Naive thymus-derived CD8-positive, alpha-beta T cell (primary cell): ENCODE measurements around the gene ABHD12. TPM values are rescaled to one million over a fixed set of nuclear protein-coding genes. Genes with fewer than 3 reads are reported as not detected.

Experiments used
- ATAC-seq, 2 donors: fragments of 150-1000 bp; cut with Tn5 transposase in 1 of 2; sonication (Bioruptor Pico), chemical (Tn5 transposase) in 1 of 2; 1 replicate in 1 of 2; 2 replicates in 1 of 2; pipeline ENCODE4 v1.10.0; 2021; ENCODE audit warnings: mild to moderate bottlenecking in 2 of 2, moderate library complexity in 2 of 2
- POLR2A ChIA-PET: fragments of 350-600 bp; sonication (Branson Sonifier 250); formaldehyde crosslinking; loops from one replicate; lab custom pipeline; 2021; ENCODE audit warnings: antibody characterized with exemption; lab: Charles Lee
- DNase-seq, 10 donors: peaks; one replicate each; pipeline versions ENCODE4 v3.0.0 to v3.0.0-alpha.2; 2020 to 2022
- H3K27ac Mint-ChIP-seq, 10 donors: one replicate each; pipeline ENCODE4 v1.8.0; 2020 to 2022; ENCODE audit warnings: mild to moderate bottlenecking in 10 of 10, mixed read lengths in 10 of 10, moderate library complexity in 4 of 10, inconsistent platforms in 1 of 10
- H3K27me3 Mint-ChIP-seq, 5 donors: one replicate each; pipeline ENCODE4 v1.8.0; 2021 to 2022; ENCODE audit warnings: mixed read lengths in 5 of 5
- H3K36me3 Mint-ChIP-seq, 3 donors: one replicate each; pipeline ENCODE4 v1.8.0; 2020 to 2022; ENCODE audit warnings: mixed read lengths in 3 of 3, mild to moderate bottlenecking in 2 of 3, inconsistent platforms in 1 of 3
- H3K4me1 Mint-ChIP-seq, 4 donors: one replicate each; pipeline ENCODE4 v1.8.0; 2021 to 2022; ENCODE audit warnings: mixed read lengths in 4 of 4
- H3K4me3 Mint-ChIP-seq, 10 donors: one replicate each; pipeline ENCODE4 v1.8.0; 2020 to 2022; ENCODE audit warnings: mild to moderate bottlenecking in 10 of 10, mixed read lengths in 10 of 10, moderate library complexity in 6 of 10, inconsistent platforms in 1 of 10
- H3K9me3 Mint-ChIP-seq, 9 donors: one replicate each; pipeline ENCODE4 v1.8.0; 2020 to 2022; ENCODE audit warnings: mixed read lengths in 9 of 9, mild to moderate bottlenecking in 3 of 9, inconsistent platforms in 1 of 9, moderate library complexity in 1 of 9
- polyA plus RNA-seq, 3 donors: library from polyadenylated mRNA; unstranded; fragments of 300-500 nt; fragmentation: Illumina TruSeq; gene quantifications; one replicate each; pipeline ENCODE4 v1.2.3, GENCODE V29; 2021
- total RNA-seq, 8 experiments: library from RNA in 2 of 8; stranded (reverse) in 2 of 8; gene quantifications; one replicate each; pipeline ENCODE4 v1.2.3 and lab custom pipeline; 2021 to 2026

Gene ABHD12
- total and polyA plus RNA-seq, 5 experiments from 2014 or later: 20.8 to 28.9 (median 24.6) TPM

GRCh38 chr20:25258476-25258805 lies 132.2 kb downstream of the ABHD12 start:
- Mint-ChIP-seq H3K27me3 (no peaks in the 10 kb centered on the region), H3K4me3 (peak overlapping the region in 7 of 10 donors; percentile 14 to 85 (median 80)), H3K4me1 (peaks cover 43 to 80% (median 71%) of the 10 kb centered on the region in 4 donors), H3K9me3 (peaks cover 0 to 4% (median 0%) of the 10 kb centered on the region in 9 donors), H3K36me3 (peaks cover 0 to 13% (median 3%) of the 10 kb centered on the region in 3 donors), H3K27ac (peak overlapping the region; percentile 87 to 97 (median 94))
- DNase-seq: no peak
- POLR2A ChIA-PET: interaction anchor here (1.1 to 3.3 kb wide), 5 partner anchors 10 to 201 kb away, joined by 4 to 61 read pairs (median 8); partner anchors contain the start of genes ACSS1 and PYGB
- no peak for ATAC-seq

GRCh38 chr20:25257756-25258475 lies 132.7 kb downstream of the ABHD12 start:
- ATAC-seq: no peak
- peaks cover 0 to 4% (median 0%) of the 10 kb centered on the region in 9 donors for H3K9me3 Mint-ChIP-seq
- POLR2A ChIA-PET: interaction anchor here (1.1 to 2.6 kb wide), 4 partner anchors 10 to 200 kb away, joined by 4 to 9 read pairs (median 6); partner anchors contain the start of genes ACSS1 and PYGB
- peak overlapping the region; percentile 87 to 97 (median 94) for H3K27ac Mint-ChIP-seq
- no peak for DNase-seq
- peak overlapping the region in 5 of 10 donors; percentile 14 to 83 (median 22) for H3K4me3 Mint-ChIP-seq
- no peaks in the 10 kb centered on the region for H3K27me3 Mint-ChIP-seq
- H3K36me3 Mint-ChIP-seq: peaks cover 0 to 14% (median 3%) of the 10 kb centered on the region in 3 donors
- peaks cover 40 to 78% (median 70%) of the 10 kb centered on the region in 4 donors for H3K4me1 Mint-ChIP-seq

- peaks cover 0 to 4% (median 0%) of the 10 kb centered on the region in 9 donors for H3K9me3 Mint-ChIP-seq
- DNase-seq: no peak
- peaks cover 0 to 16% (median 3%) of the 10 kb centered on the region in 3 donors for H3K36me3 Mint-ChIP-seq
- H3K4me3 Mint-ChIP-seq: peak overlapping the region in 3 of 10 donors; percentile 10 to 42 (median 20)
- peaks cover 40 to 86% (median 77%) of the 10 kb centered on the region in 4 donors for H3K4me1 Mint-ChIP-seq
- H3K27me3 Mint-ChIP-seq: no peaks in the 10 kb centered on the region
- H3K27ac Mint-ChIP-seq: peak overlapping the region; percentile 54 to 96 (median 90)
- ATAC-seq: no peak
- POLR2A ChIA-PET: interaction anchor here (1.1 to 2.6 kb wide), 4 partner anchors 9 to 192 kb away, joined by 3 to 9 read pairs (median 6); partner anchors contain the start of gene PYGB
These were observed 133.5 kb downstream of the ABHD12 start for GRCh38 chr20:25257130-25257529.

- no peaks in the 10 kb centered on the region for H3K27me3 Mint-ChIP-seq
- no peaks in the 10 kb centered on the region for H3K9me3 Mint-ChIP-seq
- ATAC-seq (no peak), DNase-seq (no peak)
- POLR2A ChIA-PET: interaction anchor here (0.7 to 2.6 kb wide), 4 partner anchors 57 to 191 kb away, joined by 3 to 9 read pairs (median 4); no protein-coding TSS in a partner anchor
- H3K27ac Mint-ChIP-seq: peak overlapping the region; percentile 54 to 96 (median 88)
- H3K36me3 Mint-ChIP-seq: peaks cover 0 to 12% (median 0%) of the 10 kb centered on the region in 3 donors
- H3K4me1 Mint-ChIP-seq: peaks cover 37 to 86% (median 77%) of the 10 kb centered on the region in 4 donors
- H3K4me3 Mint-ChIP-seq: peak overlapping the region in 2 of 10 donors; percentile 28 to 41
These were observed 134.3 kb downstream of the ABHD12 start for GRCh38 chr20:25256226-25256859.

GRCh38 chr20:25254986-25255680 lies 135.5 kb downstream of the ABHD12 start:
- H3K4me1 Mint-ChIP-seq: peaks cover 38 to 87% (median 77%) of the 10 kb centered on the region in 4 donors
- H3K27ac Mint-ChIP-seq: peak overlapping the region in 9 of 10 donors; percentile 39 to 93 (median 67)
- DNase-seq (peak in 1 of 10 donors; percentile 47), ATAC-seq (no peak)
- no peaks in the 10 kb centered on the region for H3K9me3 Mint-ChIP-seq
- peak overlapping the region in 1 of 10 donors; percentile 20 for H3K4me3 Mint-ChIP-seq
- POLR2A ChIA-PET: no interaction called here
- peaks cover 0 to 10% (median 0%) of the 10 kb centered on the region in 3 donors for H3K36me3 Mint-ChIP-seq
- H3K27me3 Mint-ChIP-seq: no peaks in the 10 kb centered on the region

GRCh38 chr20:25254571-25254970 lies 136.1 kb downstream of the ABHD12 start:
- ATAC-seq: no peak
- no peaks in the 10 kb centered on the region for H3K9me3 Mint-ChIP-seq
- peaks cover 0 to 10% (median 0%) of the 10 kb centered on the region in 3 donors for H3K36me3 Mint-ChIP-seq
- H3K4me1 Mint-ChIP-seq: peaks cover 36 to 87% (median 75%) of the 10 kb centered on the region in 4 donors
- DNase-seq: no peak
- no peak overlapping the region for H3K4me3 Mint-ChIP-seq
- peak overlapping the region in 6 of 10 donors; percentile 4 to 93 (median 54) for H3K27ac Mint-ChIP-seq
- no peaks in the 10 kb centered on the region for H3K27me3 Mint-ChIP-seq
- POLR2A ChIA-PET: no interaction called here

- DNase-seq: no peak
- H3K9me3 Mint-ChIP-seq: no peaks in the 10 kb centered on the region
- H3K27me3 Mint-ChIP-seq: no peaks in the 10 kb centered on the region
- POLR2A ChIA-PET: no interaction called here
- ATAC-seq: no peak
- H3K27ac Mint-ChIP-seq: peak overlapping the region in 2 of 10 donors; percentile 14 to 63
- H3K4me3 Mint-ChIP-seq: no peak overlapping the region
- H3K36me3 Mint-ChIP-seq: peaks cover 0 to 10% (median 0%) of the 10 kb centered on the region in 3 donors
- H3K4me1 Mint-ChIP-seq: peaks cover 35 to 87% (median 75%) of the 10 kb centered on the region in 4 donors
These were observed 136.9 kb downstream of the ABHD12 start for GRCh38 chr20:25253606-25254275.

- Mint-ChIP-seq H3K4me1 (peaks cover 29 to 80% (median 69%) of the 10 kb centered on the region in 4 donors), H3K9me3 (no peaks in the 10 kb centered on the region), H3K4me3 (peak overlapping the region in 2 of 10 donors; percentile 52 to 56), H3K27ac (peak overlapping the region in 8 of 10 donors; percentile 29 to 83 (median 69)), H3K27me3 (no peaks in the 10 kb centered on the region), H3K36me3 (peaks cover 0 to 10% (median 0%) of the 10 kb centered on the region in 3 donors)
- POLR2A ChIA-PET: no interaction called here
- ATAC-seq (no peak), DNase-seq (no peak)
These were observed 137.8 kb downstream of the ABHD12 start for GRCh38 chr20:25252686-25253421.

- peak overlapping the region in 2 of 10 donors; percentile 56 to 98 for H3K4me3 Mint-ChIP-seq
- peaks cover 0 to 10% (median 0%) of the 10 kb centered on the region in 3 donors for H3K36me3 Mint-ChIP-seq
- no peaks in the 10 kb centered on the region for H3K27me3 Mint-ChIP-seq
- no peak for ATAC-seq
- H3K27ac Mint-ChIP-seq: peak overlapping the region in 8 of 10 donors; percentile 28 to 83 (median 68)
- H3K4me1 Mint-ChIP-seq: peaks cover 30 to 76% (median 64%) of the 10 kb centered on the region in 4 donors
- POLR2A ChIA-PET: interaction anchor here (1.4 kb wide), 1 partner anchor 8 kb away, joined by 4 read pairs; no protein-coding TSS in a partner anchor
- DNase-seq: no peak
- H3K9me3 Mint-ChIP-seq: no peaks in the 10 kb centered on the region
These were observed 138.4 kb downstream of the ABHD12 start for GRCh38 chr20:25252230-25252651.

GRCh38 chr20:25251558-25251957 lies 139.1 kb downstream of the ABHD12 start:
- POLR2A ChIA-PET: interaction anchor here (1.4 to 5.0 kb wide), 2 partner anchors 9 to 56 kb away, joined by 4 to 36 read pairs; partner anchors contain the start of gene ENTPD6
- Mint-ChIP-seq H3K4me3 (peak overlapping the region in 5 of 10 donors; percentile 30 to 98 (median 52)), H3K4me1 (peaks cover 33 to 76% (median 61%) of the 10 kb centered on the region in 4 donors), H3K27me3 (no peaks in the 10 kb centered on the region), H3K27ac (peak overlapping the region in 7 of 10 donors; percentile 10 to 86 (median 41)), H3K36me3 (peaks cover 0 to 10% (median 0%) of the 10 kb centered on the region in 3 donors), H3K9me3 (no peaks in the 10 kb centered on the region)
- ATAC-seq (no peak), DNase-seq (no peak)

GRCh38 chr20:25251019-25251418 lies 139.6 kb downstream of the ABHD12 start:
- ATAC-seq (no peak), DNase-seq (no peak)
- peak overlapping the region in 6 of 10 donors; percentile 87 to 100 (median 97) for H3K4me3 Mint-ChIP-seq
- POLR2A ChIA-PET: interaction anchor here (1.4 to 5.0 kb wide), 3 partner anchors 9 to 55 kb away, joined by 4 to 61 read pairs (median 36); partner anchors contain the start of gene ENTPD6
- H3K36me3 Mint-ChIP-seq: peaks cover 0 to 10% (median 0%) of the 10 kb centered on the region in 3 donors
- H3K27ac Mint-ChIP-seq: peak overlapping the region in 8 of 10 donors; percentile 10 to 92 (median 48)
- H3K9me3 Mint-ChIP-seq: no peaks in the 10 kb centered on the region
- H3K27me3 Mint-ChIP-seq: no peaks in the 10 kb centered on the region
- H3K4me1 Mint-ChIP-seq: peaks cover 30 to 75% (median 58%) of the 10 kb centered on the region in 4 donors
